Endothelial cell of umbilical vein (primary cell): ENCODE data around the gene MTERF4.

ENCODE experiments used
- EZH2 ChIP-seq: IDR thresholded peaks from 2 replicates; pipeline ENCODE4 v1.6.1; 2012; ENCODE audit warnings: borderline replicate concordance, low read depth, mild to moderate bottlenecking, moderate library complexity, low read length, inconsistent platforms; ENCODE audit not compliant: severe bottlenecking
- FOS ChIP-seq: IDR thresholded peaks from 2 replicates; pipeline ENCODE4 v1.6.1; 2011; ENCODE audit warnings: mild to moderate bottlenecking, low read length, moderate library complexity, borderline replicate concordance; ENCODE audit not compliant: insufficient read depth
- GATA2 ChIP-seq: IDR thresholded peaks from 2 replicates; pipeline ENCODE4 v1.7.0; 2011; ENCODE audit warnings: low read depth, mild to moderate bottlenecking, moderate library complexity, mixed read lengths, low read length; ENCODE audit not compliant: insufficient read length, insufficient read depth
- JUN ChIP-seq: IDR thresholded peaks from 2 replicates; pipeline ENCODE4 v1.6.1; 2011; ENCODE audit warnings: borderline replicate concordance, low read depth; ENCODE audit not compliant: insufficient read length, insufficient read depth
- MAX ChIP-seq: IDR thresholded peaks from 2 replicates; pipeline ENCODE4 v1.6.1; 2011; ENCODE audit not compliant: insufficient read depth, insufficient read length
- MYC ChIP-seq: IDR thresholded peaks from one replicate; pipeline ENCODE4 v1.6.1; 2011; ENCODE audit warnings: mild to moderate bottlenecking, low read depth, low read length
- POLR2A ChIP-seq: IDR thresholded peaks from 2 replicates; pipeline ENCODE4 v1.6.1; 2012; ENCODE audit warnings: low read depth, mild to moderate bottlenecking, control low read depth, low read length
- POLR2AphosphoS5 ChIP-seq: IDR thresholded peaks from 2 replicates; pipeline ENCODE4 v1.6.1; 2012; ENCODE audit warnings: low read depth, mild to moderate bottlenecking, control low read depth, low read length, moderate library complexity; ENCODE audit not compliant: insufficient read depth
- TF ChIP-seq, protein P1 (sequence below), 2 donors: IDR thresholded peaks; 1 replicate in 1 of 2; 2 replicates in 1 of 2; pipeline ENCODE4 v1.5.1; 2011; ENCODE audit warnings: low read length in 2 of 2, mild to moderate bottlenecking in 2 of 2, moderate library complexity in 2 of 2, control low read depth in 1 of 2, inconsistent platforms in 1 of 2, low read depth in 1 of 2; ENCODE audit not compliant: insufficient read depth in 1 of 2; ENCODE audit errors: extremely low read depth in 1 of 2

DNA sequence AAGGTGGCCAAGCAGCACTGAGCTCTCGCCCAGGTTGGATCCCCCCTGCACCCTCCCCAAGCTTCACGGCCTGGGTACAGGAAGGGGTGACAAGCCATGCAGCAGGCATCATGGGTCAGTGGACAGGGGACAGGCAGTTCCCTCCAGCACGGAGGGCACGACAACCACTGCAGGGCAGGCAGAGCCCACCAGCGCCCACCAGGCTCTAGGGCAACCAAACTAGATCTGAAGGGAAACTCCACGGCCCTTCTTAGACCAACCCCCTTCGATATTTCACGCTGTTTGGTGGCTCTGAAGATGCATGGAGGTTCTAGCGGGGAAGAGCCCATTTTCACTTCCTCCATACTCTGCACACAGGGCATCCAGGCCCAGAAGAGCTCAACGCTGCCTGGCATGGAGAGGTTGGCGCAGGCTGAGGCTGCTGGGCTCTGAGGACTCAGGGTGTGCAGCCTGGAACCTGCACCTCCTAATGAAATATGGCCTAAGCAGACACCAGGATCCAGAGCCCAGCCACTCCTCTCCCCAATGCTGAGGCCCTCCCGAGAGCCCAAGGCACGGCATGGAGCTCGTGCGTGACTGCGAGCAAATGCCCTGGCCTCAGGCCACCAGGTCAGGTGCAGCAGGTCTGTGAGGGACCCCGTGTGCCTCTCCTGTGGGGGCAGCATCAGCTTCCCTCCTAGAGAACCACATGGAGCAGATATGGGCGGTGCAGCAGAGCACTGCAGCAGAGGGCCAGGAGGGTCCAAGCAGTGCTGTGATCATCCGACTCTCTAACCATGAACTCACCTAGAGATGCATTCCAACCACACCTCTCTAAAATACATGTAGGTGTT is 8.7 kb upstream of the MTERF4 start:
- TF ChIP-seq POLR2A, result no peak
- TF ChIP-seq, protein P1, sequence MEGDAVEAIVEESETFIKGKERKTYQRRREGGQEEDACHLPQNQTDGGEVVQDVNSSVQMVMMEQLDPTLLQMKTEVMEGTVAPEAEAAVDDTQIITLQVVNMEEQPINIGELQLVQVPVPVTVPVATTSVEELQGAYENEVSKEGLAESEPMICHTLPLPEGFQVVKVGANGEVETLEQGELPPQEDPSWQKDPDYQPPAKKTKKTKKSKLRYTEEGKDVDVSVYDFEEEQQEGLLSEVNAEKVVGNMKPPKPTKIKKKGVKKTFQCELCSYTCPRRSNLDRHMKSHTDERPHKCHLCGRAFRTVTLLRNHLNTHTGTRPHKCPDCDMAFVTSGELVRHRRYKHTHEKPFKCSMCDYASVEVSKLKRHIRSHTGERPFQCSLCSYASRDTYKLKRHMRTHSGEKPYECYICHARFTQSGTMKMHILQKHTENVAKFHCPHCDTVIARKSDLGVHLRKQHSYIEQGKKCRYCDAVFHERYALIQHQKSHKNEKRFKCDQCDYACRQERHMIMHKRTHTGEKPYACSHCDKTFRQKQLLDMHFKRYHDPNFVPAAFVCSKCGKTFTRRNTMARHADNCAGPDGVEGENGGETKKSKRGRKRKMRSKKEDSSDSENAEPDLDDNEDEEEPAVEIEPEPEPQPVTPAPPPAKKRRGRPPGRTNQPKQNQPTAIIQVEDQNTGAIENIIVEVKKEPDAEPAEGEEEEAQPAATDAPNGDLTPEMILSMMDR (IDR thresholded peaks at IDR 0.05; ENCODE audit: extremely low read depth in 1 of 2, insufficient read depth in 1 of 2, low read depth in 1 of 2, low read length in 2 of 2), result no peak
- no peak for TF ChIP-seq POLR2AphosphoS5
- no peak for TF ChIP-seq EZH2
- TF ChIP-seq JUN, result no peak
- TF ChIP-seq MAX, result no peak
- TF ChIP-seq FOS, result no peak
- no peak for TF ChIP-seq MYC
- no peak for TF ChIP-seq GATA2
